ENCODE data around the gene CDH4. TPM values are rescaled to one million over a fixed set of nuclear protein-coding genes. Genes with fewer than 3 reads are reported as not detected.

The CDH4 gene
- polyA plus RNA-seq, 1 donor (not counting 4 experiments of a cell fraction or from before 2014, with no cell fraction given) = 2.2 TPM

GRCh38 chr20:61749406-61750075 lies 497.5 kb downstream of the CDH4 start:
- Histone ChIP-seq H3K27ac (ENCODE audit: control insufficient read depth, insufficient read depth, low read length) (no peak overlapping the region), H2AFZ (ENCODE audit: control insufficient read depth, low read length) (no peak overlapping the region), H3K36me3 (ENCODE audit: control insufficient read depth in 2 of 2, extremely low read depth in 1 of 2, insufficient read depth in 2 of 2, low read length in 2 of 2) (no peaks in the 10 kb centered on the region), H3K9me1 (ENCODE audit: control insufficient read depth, extremely low read depth, insufficient read depth, low read length) (no peaks in the 10 kb centered on the region), H3K4me3 (ENCODE audit: control insufficient read depth in 2 of 3, extremely low read depth in 1 of 3, insufficient read depth in 2 of 3, low read depth in 1 of 3, low read length in 3 of 3) (no peak overlapping the region), H3K4me1 (ENCODE audit: control insufficient read depth, extremely low read depth, insufficient read depth, low read length) (peaks cover 10% of the 10 kb centered on the region), H3K9me3 (ENCODE audit: control insufficient read depth, low read depth, low read length) (peaks cover 2% of the 10 kb centered on the region), H3K9ac (ENCODE audit: control insufficient read depth, extremely low read depth, insufficient read depth, low read length) (no peak overlapping the region), H3K79me2 (ENCODE audit: control insufficient read depth, insufficient read depth, low read length) (no peaks in the 10 kb centered on the region), H3K4me2 (ENCODE audit: control insufficient read depth, extremely low read depth, insufficient read depth, low read depth, low read length) (no peak overlapping the region), H4K20me1 (ENCODE audit: control insufficient read depth, extremely low read depth, insufficient read depth, low read length) (no peaks in the 10 kb centered on the region), H3K27me3 (ENCODE audit: control insufficient read depth, extremely low read depth, insufficient read depth, low read length) (no peaks in the 10 kb centered on the region)
- no peak for FAIRE-seq
- no peak for DNase-seq (ENCODE audit: low read depth, low spot score)
- TF ChIP-seq CTCF (optimal IDR thresholded peaks at IDR 0.05 in 1 of 3, IDR thresholded peaks at IDR 0.05 in 1 of 3, conservative IDR thresholded peaks at IDR 0.05 in 1 of 3; ENCODE audit: extremely low read depth in 1 of 3, insufficient read depth in 2 of 3, low read length in 3 of 3) (no peak), EZH2 (IDR thresholded peaks at IDR 0.05; ENCODE audit: low read length) (no peak)
- dilution Hi-C loops (cut with MboI; ENCODE audit: extremely low pct_ligation_motif_present, low sequenced_read_pairs) = no loop called here

DNA sequence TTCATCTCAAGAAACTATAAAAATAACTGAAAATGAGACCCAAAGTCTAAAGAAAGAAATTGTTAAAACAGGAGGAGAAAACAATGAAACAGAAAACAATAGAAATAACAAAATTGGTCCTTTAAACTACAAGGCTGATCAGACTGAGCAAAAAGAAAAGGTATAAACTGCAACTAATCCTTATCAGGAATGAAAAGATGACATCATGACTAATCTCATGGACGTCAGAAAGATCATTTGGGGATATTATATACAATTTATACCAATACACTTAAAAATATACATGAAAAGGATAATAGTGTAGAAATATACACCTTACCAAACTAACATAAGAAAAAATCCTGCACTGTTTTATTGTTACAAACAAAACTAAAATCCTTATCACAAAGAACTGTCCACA lies 498.0 kb downstream of the CDH4 start:
- Histone ChIP-seq H3K4me2 (ENCODE audit: control insufficient read depth, extremely low read depth, insufficient read depth, low read depth, low read length) (no peak overlapping the region), H3K9ac (ENCODE audit: control insufficient read depth, extremely low read depth, insufficient read depth, low read length) (no peak overlapping the region), H3K36me3 (ENCODE audit: control insufficient read depth in 2 of 2, extremely low read depth in 1 of 2, insufficient read depth in 2 of 2, low read length in 2 of 2) (no peaks in the 10 kb centered on the region), H2AFZ (ENCODE audit: control insufficient read depth, low read length) (no peak overlapping the region), H3K79me2 (ENCODE audit: control insufficient read depth, insufficient read depth, low read length) (no peaks in the 10 kb centered on the region), H4K20me1 (ENCODE audit: control insufficient read depth, extremely low read depth, insufficient read depth, low read length) (no peaks in the 10 kb centered on the region), H3K27me3 (ENCODE audit: control insufficient read depth, extremely low read depth, insufficient read depth, low read length) (no peaks in the 10 kb centered on the region), H3K4me1 (ENCODE audit: control insufficient read depth, extremely low read depth, insufficient read depth, low read length) (peaks cover 10% of the 10 kb centered on the region), H3K4me3 (ENCODE audit: control insufficient read depth in 2 of 3, extremely low read depth in 1 of 3, insufficient read depth in 2 of 3, low read depth in 1 of 3, low read length in 3 of 3) (no peak overlapping the region), H3K9me1 (ENCODE audit: control insufficient read depth, extremely low read depth, insufficient read depth, low read length) (no peaks in the 10 kb centered on the region), H3K27ac (ENCODE audit: control insufficient read depth, insufficient read depth, low read length) (no peak overlapping the region), H3K9me3 (ENCODE audit: control insufficient read depth, low read depth, low read length) (peaks cover 2% of the 10 kb centered on the region)
- DNase-seq (ENCODE audit: low read depth, low spot score) (no peak), FAIRE-seq (no peak)
- dilution Hi-C loops (cut with MboI; ENCODE audit: extremely low pct_ligation_motif_present, low sequenced_read_pairs) = no loop called here
- TF ChIP-seq EZH2 (IDR thresholded peaks at IDR 0.05; ENCODE audit: low read length) = no peak
- no peak for TF ChIP-seq CTCF (optimal IDR thresholded peaks at IDR 0.05 in 1 of 3, IDR thresholded peaks at IDR 0.05 in 1 of 3, conservative IDR thresholded peaks at IDR 0.05 in 1 of 3; ENCODE audit: extremely low read depth in 1 of 3, insufficient read depth in 2 of 3, low read length in 3 of 3)

All from keratinocyte (primary cell).